Astrocyte (in vitro differentiated cells and primary cell): ENCODE measurements around the gene ATAD3A.

ENCODE experiments used
- CTCF ChIP-seq: IDR thresholded peaks from 2 replicates; pipeline ENCODE4 v1.5.1; 2011; ENCODE audit warnings: low read depth, mild to moderate bottlenecking, inconsistent platforms, low read length, moderate library complexity; ENCODE audit not compliant: insufficient read depth
- EZH2 ChIP-seq: IDR thresholded peaks from 2 replicates; pipeline ENCODE4 v1.6.1; 2012; ENCODE audit warnings: mild to moderate bottlenecking, low read length, inconsistent platforms; ENCODE audit not compliant: insufficient read depth

- peak; percentile 52 for TF ChIP-seq CTCF
- no peak for TF ChIP-seq EZH2
Observed at GRCh38 chr1:1550591-1551432, 38.9 kb downstream of the ATAD3A start.
